Forelimb muscle (tissue), 1 donor: Measurements from ENCODE around the gene APCDD1. TPM values are rescaled to one million over a fixed set of nuclear protein-coding genes. Genes with fewer than 3 reads are reported as not detected.

ENCODE experiments used
- DNase-seq: peaks from one replicate; pipeline ENCODE4 v3.0.0-alpha.2; 2013; ENCODE audit warnings: low read depth
- polyA plus RNA-seq: library from polyadenylated mRNA; unstranded; fragments of 120-200 nt; gene quantifications from one replicate; pipeline ENCODE4 v1.2.1, GENCODE V29; 2013; ENCODE audit not compliant: insufficient read length

The APCDD1 gene
- 11.3 TPM for polyA plus RNA-seq

- no peak for DNase-seq
These were observed at the start of gene APCDD1 for GRCh38 chr18:10453806-10454680. TSS of gene APCDD1 (plus strand) at chr18:10454635. CDS start at chr18:10454982, 347 bp downstream.

- no peak for DNase-seq
These were observed 49.4 kb upstream of the APCDD1 start for GRCh38 chr18:10405014-10405493.

- DNase-seq, result no peak
These were observed 48.4 kb upstream of the APCDD1 start for GRCh38 chr18:10405816-10406663.

GRCh38 chr18:10408131-10408530, 46.3 kb upstream of the APCDD1 start:
- DNase-seq, result no peak

GRCh38 chr18:10409041-10409440, 45.4 kb upstream of the APCDD1 start:
- DNase-seq, result no peak

GRCh38 chr18:10410472-10411308, 43.7 kb upstream of the APCDD1 start:
- no peak for DNase-seq

GRCh38 chr18:10412933-10413332, 41.5 kb upstream of the APCDD1 start:
- no peak for DNase-seq

GRCh38 chr18:10413722-10414121, 40.7 kb upstream of the APCDD1 start:
- DNase-seq, result no peak

GRCh38 chr18:10414293-10414842, 40.1 kb upstream of the APCDD1 start:
- DNase-seq, result no peak

- DNase-seq, result no peak
These were observed 38.4 kb upstream of the APCDD1 start for GRCh38 chr18:10416065-10416464.

GRCh38 chr18:10417191-10417590, 37.2 kb upstream of the APCDD1 start:
- no peak for DNase-seq

- DNase-seq, result no peak
These were observed 36.8 kb upstream of the APCDD1 start for GRCh38 chr18:10417664-10418063.

GRCh38 chr18:10418836-10419235, 35.6 kb upstream of the APCDD1 start:
- DNase-seq, result no peak

- DNase-seq, result no peak
These were observed 34.9 kb upstream of the APCDD1 start for GRCh38 chr18:10419420-10420103.

GRCh38 chr18:10420561-10421352, 33.7 kb upstream of the APCDD1 start:
- DNase-seq, result no peak

GRCh38 chr18:10421859-10422258, 32.6 kb upstream of the APCDD1 start:
- DNase-seq, result no peak

GRCh38 chr18:10422731-10423130, 31.7 kb upstream of the APCDD1 start:
- no peak for DNase-seq

GRCh38 chr18:10424585-10425307, 29.7 kb upstream of the APCDD1 start:
- DNase-seq, result no peak

- no peak for DNase-seq
These were observed 23.8 kb upstream of the APCDD1 start for GRCh38 chr18:10430677-10431076.
